GM23338 (cell line): Measurements from ENCODE around the gene SORCS2.

ENCODE experiments used
- CREB1 ChIP-seq: fragments of 250-450 bp; sonication (Bioruptor Pico); IDR thresholded peaks from 2 replicates; pipeline ENCODE4 v1.5.0; 2020; ENCODE audit warnings: low read depth, mild to moderate bottlenecking, moderate library complexity
- EZH2 ChIP-seq: fragments of 200-600 bp; sonication (generic); IDR thresholded peaks from one replicate; pipeline ENCODE4 v1.8.0; 2017; ENCODE audit warnings: antibody characterized with exemption, mild to moderate bottlenecking, low read depth; ENCODE audit not compliant: unreplicated experiment
- EZH2phosphoT487 ChIP-seq: fragments of 200-600 bp; sonication (generic); IDR thresholded peaks from one replicate; pipeline ENCODE4 v1.8.1; 2018; ENCODE audit warnings: antibody characterized with exemption; ENCODE audit not compliant: unreplicated experiment
- JUNB ChIP-seq: IDR thresholded peaks from one replicate; pipeline ENCODE4 v1.6.1; 2016; ENCODE audit warnings: antibody characterized with exemption; ENCODE audit not compliant: unreplicated experiment
- POLR2AphosphoS5 ChIP-seq: IDR thresholded peaks from 2 replicates; pipeline ENCODE4 v1.6.1; 2016; ENCODE audit warnings: antibody characterized with exemption, low read depth
- STAT1 ChIP-seq: IDR thresholded peaks from one replicate; pipeline ENCODE4 v1.6.1; 2016; ENCODE audit warnings: antibody characterized with exemption; ENCODE audit not compliant: unreplicated experiment
- ZNF114 ChIP-seq: fragments of 250-450 bp; sonication (Bioruptor Pico); IDR thresholded peaks from 2 replicates; pipeline ENCODE4 v1.5.0; 2020; ENCODE audit warnings: mild to moderate bottlenecking, moderate library complexity
- ZNF331 ChIP-seq: fragments of 250-450 bp; sonication (Bioruptor Pico); IDR thresholded peaks from 2 replicates; pipeline ENCODE4 v1.5.0; 2020; ENCODE audit warnings: low read depth, mild to moderate bottlenecking, moderate library complexity
- TF ChIP-seq, protein P1 (sequence below), 2 experiments: fragments of 200-600 bp in 1 of 2; sonication (generic) in 1 of 2; conservative IDR thresholded peaks; 2 replicates each; pipeline versions ENCODE4 v1.5.1 to v1.6.1; 2016 to 2017; ENCODE audit warnings: antibody characterized with exemption in 2 of 2, low read depth in 2 of 2, mild to moderate bottlenecking in 2 of 2, moderate library complexity in 1 of 2
- TF ChIP-seq, protein P2 (sequence below): IDR thresholded peaks from one replicate; pipeline ENCODE4 v1.6.1; 2018; ENCODE audit warnings: antibody characterized with exemption; ENCODE audit not compliant: unreplicated experiment
- TF ChIP-seq, protein P3 (sequence below): fragments of 250-450 bp; sonication (Bioruptor Pico); IDR thresholded peaks from 2 replicates; pipeline ENCODE4 v1.5.0; 2020; ENCODE audit warnings: mild to moderate bottlenecking, moderate library complexity

DNA sequence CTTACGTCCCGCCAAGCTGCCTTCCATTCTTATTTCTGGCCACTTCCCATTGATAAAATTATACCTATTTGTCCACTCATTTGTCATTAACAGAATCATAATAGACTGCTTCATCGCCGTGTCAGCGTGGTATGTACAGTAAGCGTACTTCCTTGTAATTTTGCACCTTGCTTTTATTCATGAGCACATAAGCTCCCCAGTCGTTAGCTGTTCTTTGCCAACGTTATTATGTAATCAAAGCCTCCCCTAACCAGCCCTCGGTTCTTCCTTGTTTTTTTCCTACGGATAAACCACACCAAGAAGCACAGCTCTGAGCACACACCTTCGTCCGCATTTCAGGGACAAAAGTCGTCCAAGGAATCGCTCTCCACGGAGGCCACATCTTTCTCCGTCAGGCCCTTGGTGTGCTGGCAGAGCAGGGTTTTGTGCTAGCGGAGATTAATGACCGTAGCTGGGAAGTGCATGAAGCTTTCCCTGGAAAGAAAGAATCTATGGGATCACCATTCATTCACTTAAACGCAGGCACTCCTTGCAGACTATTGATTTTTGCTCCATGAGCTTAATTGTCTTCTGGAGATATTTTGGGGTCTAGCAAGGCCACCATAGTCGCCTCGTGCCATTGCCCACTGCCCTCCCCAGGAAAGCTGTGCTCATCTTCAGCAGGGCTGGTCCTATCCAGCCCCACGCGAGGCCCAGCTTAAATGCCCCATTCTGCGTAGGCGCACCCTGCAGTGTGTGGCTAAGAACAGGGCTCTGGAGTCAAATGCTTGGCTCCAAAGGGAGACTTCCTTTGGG is 443.3 kb downstream of the SORCS2 start:
- TF ChIP-seq, protein P1, sequence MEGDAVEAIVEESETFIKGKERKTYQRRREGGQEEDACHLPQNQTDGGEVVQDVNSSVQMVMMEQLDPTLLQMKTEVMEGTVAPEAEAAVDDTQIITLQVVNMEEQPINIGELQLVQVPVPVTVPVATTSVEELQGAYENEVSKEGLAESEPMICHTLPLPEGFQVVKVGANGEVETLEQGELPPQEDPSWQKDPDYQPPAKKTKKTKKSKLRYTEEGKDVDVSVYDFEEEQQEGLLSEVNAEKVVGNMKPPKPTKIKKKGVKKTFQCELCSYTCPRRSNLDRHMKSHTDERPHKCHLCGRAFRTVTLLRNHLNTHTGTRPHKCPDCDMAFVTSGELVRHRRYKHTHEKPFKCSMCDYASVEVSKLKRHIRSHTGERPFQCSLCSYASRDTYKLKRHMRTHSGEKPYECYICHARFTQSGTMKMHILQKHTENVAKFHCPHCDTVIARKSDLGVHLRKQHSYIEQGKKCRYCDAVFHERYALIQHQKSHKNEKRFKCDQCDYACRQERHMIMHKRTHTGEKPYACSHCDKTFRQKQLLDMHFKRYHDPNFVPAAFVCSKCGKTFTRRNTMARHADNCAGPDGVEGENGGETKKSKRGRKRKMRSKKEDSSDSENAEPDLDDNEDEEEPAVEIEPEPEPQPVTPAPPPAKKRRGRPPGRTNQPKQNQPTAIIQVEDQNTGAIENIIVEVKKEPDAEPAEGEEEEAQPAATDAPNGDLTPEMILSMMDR (conservative IDR thresholded peaks at IDR 0.05; ENCODE audit: low read depth in 2 of 2): no peak
- TF ChIP-seq EZH2 (no peak), POLR2AphosphoS5 (no peak), EZH2phosphoT487 (no peak), STAT1 (no peak), CREB1 (CRISPR knock-in tag) (no peak), ZNF114 (CRISPR knock-in tag) (no peak), ZNF331 (no peak), JUNB (no peak)
- TF ChIP-seq, protein P2, sequence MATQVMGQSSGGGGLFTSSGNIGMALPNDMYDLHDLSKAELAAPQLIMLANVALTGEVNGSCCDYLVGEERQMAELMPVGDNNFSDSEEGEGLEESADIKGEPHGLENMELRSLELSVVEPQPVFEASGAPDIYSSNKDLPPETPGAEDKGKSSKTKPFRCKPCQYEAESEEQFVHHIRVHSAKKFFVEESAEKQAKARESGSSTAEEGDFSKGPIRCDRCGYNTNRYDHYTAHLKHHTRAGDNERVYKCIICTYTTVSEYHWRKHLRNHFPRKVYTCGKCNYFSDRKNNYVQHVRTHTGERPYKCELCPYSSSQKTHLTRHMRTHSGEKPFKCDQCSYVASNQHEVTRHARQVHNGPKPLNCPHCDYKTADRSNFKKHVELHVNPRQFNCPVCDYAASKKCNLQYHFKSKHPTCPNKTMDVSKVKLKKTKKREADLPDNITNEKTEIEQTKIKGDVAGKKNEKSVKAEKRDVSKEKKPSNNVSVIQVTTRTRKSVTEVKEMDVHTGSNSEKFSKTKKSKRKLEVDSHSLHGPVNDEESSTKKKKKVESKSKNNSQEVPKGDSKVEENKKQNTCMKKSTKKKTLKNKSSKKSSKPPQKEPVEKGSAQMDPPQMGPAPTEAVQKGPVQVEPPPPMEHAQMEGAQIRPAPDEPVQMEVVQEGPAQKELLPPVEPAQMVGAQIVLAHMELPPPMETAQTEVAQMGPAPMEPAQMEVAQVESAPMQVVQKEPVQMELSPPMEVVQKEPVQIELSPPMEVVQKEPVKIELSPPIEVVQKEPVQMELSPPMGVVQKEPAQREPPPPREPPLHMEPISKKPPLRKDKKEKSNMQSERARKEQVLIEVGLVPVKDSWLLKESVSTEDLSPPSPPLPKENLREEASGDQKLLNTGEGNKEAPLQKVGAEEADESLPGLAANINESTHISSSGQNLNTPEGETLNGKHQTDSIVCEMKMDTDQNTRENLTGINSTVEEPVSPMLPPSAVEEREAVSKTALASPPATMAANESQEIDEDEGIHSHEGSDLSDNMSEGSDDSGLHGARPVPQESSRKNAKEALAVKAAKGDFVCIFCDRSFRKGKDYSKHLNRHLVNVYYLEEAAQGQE: no peak
- TF ChIP-seq, protein P3, sequence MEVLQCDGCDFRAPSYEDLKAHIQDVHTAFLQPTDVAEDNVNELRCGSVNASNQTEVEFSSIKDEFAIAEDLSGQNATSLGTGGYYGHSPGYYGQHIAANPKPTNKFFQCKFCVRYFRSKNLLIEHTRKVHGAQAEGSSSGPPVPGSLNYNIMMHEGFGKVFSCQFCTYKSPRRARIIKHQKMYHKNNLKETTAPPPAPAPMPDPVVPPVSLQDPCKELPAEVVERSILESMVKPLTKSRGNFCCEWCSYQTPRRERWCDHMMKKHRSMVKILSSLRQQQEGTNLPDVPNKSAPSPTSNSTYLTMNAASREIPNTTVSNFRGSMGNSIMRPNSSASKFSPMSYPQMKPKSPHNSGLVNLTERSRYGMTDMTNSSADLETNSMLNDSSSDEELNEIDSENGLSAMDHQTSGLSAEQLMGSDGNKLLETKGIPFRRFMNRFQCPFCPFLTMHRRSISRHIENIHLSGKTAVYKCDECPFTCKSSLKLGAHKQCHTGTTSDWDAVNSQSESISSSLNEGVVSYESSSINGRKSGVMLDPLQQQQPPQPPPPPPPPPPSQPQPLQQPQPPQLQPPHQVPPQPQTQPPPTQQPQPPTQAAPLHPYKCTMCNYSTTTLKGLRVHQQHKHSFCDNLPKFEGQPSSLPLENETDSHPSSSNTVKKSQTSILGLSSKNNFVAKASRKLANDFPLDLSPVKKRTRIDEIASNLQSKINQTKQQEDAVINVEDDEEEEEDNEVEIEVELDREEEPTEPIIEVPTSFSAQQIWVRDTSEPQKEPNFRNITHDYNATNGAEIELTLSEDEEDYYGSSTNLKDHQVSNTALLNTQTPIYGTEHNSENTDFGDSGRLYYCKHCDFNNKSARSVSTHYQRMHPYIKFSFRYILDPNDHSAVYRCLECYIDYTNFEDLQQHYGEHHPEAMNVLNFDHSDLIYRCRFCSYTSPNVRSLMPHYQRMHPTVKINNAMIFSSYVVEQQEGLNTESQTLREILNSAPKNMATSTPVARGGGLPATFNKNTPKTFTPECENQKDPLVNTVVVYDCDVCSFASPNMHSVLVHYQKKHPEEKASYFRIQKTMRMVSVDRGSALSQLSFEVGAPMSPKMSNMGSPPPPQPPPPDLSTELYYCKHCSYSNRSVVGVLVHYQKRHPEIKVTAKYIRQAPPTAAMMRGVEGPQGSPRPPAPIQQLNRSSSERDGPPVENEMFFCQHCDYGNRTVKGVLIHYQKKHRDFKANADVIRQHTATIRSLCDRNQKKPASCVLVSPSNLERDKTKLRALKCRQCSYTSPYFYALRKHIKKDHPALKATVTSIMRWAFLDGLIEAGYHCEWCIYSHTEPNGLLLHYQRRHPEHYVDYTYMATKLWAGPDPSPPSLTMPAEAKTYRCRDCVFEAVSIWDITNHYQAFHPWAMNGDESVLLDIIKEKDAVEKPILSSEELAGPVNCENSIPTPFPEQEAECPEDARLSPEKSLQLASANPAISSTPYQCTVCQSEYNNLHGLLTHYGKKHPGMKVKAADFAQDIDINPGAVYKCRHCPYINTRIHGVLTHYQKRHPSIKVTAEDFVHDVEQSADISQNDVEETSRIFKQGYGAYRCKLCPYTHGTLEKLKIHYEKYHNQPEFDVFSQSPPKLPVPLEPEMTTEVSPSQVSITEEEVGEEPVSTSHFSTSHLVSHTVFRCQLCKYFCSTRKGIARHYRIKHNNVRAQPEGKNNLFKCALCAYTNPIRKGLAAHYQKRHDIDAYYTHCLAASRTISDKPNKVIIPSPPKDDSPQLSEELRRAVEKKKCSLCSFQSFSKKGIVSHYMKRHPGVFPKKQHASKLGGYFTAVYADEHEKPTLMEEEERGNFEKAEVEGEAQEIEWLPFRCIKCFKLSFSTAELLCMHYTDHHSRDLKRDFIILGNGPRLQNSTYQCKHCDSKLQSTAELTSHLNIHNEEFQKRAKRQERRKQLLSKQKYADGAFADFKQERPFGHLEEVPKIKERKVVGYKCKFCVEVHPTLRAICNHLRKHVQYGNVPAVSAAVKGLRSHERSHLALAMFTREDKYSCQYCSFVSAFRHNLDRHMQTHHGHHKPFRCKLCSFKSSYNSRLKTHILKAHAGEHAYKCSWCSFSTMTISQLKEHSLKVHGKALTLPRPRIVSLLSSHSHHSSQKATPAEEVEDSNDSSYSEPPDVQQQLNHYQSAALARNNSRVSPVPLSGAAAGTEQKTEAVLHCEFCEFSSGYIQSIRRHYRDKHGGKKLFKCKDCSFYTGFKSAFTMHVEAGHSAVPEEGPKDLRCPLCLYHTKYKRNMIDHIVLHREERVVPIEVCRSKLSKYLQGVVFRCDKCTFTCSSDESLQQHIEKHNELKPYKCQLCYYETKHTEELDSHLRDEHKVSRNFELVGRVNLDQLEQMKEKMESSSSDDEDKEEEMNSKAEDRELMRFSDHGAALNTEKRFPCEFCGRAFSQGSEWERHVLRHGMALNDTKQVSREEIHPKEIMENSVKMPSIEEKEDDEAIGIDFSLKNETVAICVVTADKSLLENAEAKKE (CRISPR knock-in tag): no peak
